Activated CD4-positive, alpha-beta T cell treated with anti-CD3 and anti-CD28 coated beads for 24 hours (primary cell): ENCODE measurements around the gene SKAP2.

Experiments used
- DNase-seq, 2 donors: peaks; one replicate each; pipeline ENCODE4 v3.0.0-alpha.2; 2020; ENCODE audit warnings: low read depth in 2 of 2

SKAP2 gene, protein sequence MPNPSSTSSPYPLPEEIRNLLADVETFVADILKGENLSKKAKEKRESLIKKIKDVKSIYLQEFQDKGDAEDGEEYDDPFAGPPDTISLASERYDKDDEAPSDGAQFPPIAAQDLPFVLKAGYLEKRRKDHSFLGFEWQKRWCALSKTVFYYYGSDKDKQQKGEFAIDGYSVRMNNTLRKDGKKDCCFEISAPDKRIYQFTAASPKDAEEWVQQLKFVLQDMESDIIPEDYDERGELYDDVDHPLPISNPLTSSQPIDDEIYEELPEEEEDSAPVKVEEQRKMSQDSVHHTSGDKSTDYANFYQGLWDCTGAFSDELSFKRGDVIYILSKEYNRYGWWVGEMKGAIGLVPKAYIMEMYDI

DNA sequence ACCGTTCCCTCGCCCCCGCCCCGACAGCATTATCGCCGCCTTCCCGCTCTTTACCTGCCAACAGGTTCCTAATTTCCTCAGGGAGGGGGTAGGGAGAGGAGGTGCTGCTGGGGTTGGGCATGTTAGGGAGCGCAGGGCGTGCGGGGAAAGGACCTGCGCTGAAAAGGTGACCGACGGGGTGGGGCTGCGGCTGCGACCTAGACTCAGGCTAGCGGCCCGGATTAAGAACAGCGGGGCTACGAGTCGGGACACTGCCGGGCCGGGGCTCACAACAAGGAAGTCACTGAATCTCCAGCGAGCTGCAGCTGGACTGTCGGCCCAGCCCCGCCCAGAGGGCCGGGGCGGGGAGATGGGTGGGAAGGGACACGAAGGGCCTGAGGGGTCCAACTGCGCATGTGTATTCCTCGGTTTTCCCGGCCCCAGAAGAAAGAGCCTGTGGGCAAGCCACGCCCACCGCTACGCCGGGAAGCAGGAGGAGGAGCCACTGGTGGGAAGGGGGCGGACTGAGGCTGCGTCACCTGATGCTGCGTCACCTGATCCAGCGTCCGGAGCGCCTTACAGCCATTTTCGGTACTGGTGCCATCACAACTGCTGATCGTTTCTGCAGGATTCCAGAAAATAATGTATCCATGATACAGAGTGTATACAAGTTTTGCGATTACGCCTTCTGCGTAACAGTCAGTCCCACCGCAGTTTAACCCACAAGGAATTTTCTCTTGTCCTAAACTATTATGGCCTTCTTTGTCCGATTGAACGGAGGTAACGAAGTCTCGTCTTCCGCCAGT is at the start of gene SKAP2:
SKAP2 (minus strand) TSS at position 282 of the 785 bp plus-strand sequence; CDS start at position 121, 161 bp downstream.
- peak; percentile 74 to 79 for DNase-seq

DNA sequence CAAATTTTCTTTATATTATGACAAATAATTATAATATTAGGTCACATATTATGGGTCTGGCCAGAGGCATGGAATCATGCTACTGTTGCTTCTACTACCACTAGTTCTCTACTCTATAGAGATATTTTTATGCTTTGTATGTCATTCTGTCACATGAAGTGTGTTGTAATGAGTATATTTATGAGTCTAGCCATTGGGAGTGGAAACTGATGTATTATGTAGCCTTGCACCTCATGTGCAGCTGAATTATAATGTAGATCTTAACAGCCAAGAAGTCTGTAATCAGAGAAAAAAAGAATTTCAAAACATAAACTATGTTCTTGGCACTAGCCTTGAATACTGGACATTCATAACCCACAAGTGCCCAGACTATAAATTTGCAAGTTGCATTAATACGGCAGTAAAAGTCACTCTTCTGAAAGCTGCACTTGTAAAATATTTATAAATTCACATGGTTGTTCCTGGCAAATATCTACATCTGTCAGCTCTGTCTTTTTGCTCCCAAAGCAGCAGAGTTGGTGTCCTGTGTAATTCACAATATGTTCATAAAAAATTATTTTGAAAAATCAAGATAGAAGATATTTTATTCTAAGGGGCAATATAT is 48.6 kb upstream of the SKAP2 start:
- DNase-seq, result no peak

DNA sequence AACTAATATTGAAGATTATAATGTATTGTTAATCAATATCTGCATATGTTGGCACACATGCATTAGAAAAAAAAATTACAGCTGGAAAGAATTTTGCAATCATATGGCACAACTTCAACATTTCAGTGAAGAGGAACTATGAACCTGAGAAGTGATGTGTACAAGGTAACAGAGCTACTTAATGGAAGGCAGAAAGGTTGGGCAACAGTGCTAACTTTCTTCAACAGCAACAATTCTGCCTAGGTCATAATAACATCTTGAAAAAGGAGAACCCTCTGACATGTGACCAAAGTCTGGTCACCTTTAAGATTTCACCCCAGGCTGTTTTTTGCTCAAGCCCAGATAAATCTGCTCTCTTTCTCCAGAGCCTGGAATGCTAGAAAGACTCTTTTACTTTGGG is 47.9 kb upstream of the SKAP2 start:
- DNase-seq, result no peak

DNA sequence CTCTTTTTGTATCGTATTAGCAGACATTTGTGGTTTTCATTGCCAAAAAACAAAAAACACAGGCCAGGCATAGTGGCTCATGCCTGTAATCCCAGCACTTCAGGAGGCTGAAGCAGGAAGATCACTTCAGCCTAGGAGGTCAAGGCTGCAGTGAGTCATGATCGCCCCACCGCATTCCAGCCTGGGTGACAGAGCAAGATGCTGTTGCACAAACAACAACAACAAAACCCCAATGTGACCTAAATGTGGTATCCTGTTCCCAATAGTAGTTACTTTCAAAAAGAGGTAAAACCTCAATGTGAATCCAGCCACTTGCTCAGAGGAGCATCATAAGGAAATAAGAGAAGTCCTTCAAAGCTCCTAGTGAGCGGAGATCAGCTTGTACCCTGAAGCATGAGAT is 45.8 kb upstream of the SKAP2 start:
- no peak for DNase-seq

DNA sequence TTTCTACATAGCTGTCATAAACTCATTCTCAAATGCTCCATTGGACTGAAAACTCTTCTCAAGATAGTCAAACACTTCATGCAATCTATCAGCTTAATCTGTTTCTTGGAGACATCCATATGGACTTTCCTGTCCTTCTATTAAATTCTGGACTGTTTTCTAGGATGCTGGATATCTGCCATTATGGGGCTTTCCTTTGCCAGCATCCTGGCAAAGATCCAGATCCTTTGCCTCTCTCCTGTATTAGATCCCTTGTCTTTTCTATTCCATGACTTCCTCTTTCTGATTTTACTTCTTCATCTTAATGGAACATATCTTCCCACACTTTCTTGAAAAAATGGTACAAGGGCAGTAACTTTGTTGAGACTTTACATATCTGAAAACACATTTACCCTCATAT is 35.9 kb upstream of the SKAP2 start:
- no peak for DNase-seq

DNA sequence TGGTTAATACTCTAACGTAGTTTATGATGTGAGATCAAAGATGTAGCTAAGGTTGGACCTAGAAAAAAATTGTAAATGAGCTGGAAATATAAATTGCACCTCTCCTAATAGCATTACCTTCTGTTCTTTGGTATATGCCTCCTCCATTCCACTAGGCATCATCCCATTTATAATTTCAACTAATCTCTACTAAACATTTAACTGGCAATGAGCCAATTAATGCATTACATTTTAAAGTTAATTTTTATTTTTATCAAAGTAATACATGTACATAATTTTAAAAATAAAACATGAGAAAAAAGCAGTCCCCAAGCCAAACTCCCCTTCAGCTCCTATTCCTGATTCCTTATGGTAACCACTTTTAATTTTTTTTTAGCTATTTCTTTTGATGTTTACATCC is 35.1 kb upstream of the SKAP2 start:
- no peak for DNase-seq

DNA sequence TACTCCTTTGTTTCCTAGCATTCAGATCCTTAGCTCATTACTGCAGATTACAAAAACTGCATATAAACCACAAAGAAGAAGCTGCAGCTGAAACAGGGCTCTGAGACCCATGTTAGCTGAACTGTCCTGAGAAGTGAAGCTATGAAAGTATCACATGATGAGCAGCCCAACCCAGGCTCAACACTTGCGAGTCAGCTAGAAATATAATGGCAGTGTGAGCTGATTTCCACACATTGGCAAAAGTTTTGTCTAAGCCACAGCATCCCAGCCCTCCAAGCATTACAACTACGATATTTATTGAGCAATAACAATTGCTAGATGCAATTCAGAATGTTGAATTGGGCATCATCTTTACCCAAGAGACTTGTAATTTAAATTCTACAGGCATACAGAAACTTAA is 34.5 kb upstream of the SKAP2 start:
- DNase-seq, result no peak

DNA sequence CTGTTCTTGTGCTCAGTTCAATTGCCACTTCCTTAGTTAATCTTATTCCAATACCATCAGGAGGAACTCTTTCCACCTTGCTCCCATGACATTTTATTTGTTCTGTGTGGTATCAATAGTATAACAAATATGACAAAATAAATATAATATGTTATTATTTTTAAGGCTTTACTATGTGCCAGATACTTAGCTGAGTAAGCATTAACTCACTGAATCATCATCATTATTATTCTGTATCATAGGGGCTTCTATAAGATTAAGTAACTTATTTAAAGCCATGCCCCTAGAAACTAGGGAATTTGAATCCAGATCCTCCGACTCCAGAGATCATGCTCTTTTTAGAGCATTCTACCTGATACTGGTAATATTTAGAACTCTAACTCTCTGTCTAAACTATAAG is 33.5 kb upstream of the SKAP2 start:
- DNase-seq, result no peak

DNA sequence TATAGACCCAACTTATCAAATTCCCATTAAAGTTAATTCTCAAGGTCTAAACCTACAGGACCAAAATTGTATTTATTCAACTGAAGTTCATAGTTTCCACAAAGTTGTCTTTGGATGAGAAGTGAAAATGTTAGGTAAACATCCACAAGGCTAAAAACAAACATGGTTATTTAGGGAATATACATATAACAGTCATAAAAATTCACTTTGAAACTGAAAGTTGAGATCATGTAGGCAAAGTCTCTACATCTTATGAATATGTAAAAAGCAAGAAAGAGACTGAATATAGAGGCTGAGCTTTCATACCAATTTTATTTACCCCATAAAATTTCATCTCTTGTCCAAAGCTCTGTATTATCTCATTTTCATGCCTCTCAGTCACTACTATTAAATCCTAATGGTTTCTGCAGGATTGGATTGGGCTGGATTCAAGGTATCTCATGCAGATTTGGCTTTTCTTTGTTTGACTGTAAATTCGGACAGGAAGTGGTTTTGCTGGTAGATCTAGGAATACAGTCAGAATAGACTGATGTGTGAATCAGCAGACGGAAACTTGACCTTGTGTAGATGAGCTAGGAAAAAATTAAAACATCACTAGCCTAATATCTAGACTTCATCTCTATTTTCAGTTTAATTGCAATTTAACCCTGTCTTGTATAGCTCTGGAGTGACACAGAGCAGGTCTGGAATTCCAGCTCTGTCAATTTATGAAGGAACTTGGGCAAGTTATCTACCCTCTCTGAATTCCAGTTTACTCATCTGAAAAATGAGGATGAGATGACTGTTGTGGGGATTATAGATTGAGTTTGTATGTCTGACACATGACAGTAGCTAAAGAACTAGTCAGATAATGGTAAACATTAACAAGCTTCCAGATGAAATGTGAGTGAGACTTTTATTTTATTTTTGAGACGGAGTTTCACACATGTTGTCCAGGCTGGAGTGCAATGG is 27.3 kb upstream of the SKAP2 start:
- no peak for DNase-seq

DNA sequence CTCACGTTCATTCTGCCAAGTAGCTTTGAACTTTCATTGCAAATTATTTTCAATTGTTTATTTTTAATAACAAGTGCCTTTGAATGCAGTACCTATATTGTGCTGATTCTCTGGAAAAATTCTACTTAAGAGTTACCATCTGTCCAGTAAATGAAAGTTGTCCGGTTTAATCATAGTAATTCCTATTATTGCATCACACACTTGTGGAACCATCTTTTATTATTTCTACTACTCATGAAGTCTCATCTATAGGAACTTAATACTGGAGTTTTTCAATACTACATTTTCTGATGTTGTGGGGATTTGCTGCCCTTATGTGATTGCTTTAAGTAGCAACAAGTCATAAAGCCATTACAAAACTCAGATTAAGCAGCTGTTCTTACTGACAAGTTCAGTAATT is 16.5 kb upstream of the SKAP2 start:
- DNase-seq, result no peak

DNA sequence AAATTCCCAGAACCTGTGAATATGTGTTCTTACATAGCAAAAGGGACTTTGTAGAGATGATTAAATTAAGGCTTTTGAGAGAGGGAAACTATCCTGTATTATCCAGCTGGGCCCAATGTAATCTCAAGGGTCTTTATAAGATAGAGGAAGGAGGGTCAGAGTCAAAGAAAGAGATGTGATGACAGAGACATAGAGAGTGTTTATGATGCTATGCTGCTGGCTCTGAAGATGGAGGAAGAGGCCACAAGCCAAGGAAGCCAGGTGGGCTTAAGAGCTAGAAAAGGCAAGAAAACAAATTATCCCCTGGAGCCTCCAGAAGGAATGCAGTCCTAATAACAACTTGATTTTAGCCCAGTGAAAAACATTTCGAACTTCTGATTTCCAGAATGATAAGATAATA is 15.3 kb upstream of the SKAP2 start:
- DNase-seq, result no peak

DNA sequence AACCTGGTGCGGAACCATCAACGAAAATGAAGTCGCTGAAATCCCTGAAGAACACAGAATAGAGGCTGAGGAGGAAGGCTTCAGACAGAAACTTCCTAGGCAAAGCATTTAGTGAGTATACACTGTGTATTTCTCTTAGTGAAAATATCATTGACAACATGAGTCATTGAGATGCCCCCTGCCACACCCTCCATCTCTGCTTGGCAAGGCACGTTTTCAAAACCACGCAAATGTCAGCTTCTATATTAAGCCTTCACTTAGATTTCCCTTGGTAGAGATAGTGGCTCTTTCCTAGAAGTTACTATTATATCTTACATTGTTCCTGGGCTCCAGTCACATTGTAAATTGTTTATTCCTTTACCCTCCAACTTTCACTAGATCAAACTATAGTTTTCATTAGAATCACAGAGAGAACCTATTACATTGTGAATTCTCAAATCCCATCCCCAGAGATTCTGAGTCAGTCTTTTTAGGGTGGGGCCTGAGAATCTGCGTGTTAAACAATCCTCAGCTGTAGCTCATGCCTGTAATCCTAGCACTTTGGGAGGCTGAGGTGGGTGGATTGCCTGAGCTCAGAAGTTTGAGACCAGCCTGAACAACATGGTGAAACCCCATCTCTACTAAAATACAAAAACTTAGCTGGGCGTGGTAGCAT is 4.6 kb upstream of the SKAP2 start:
- no peak for DNase-seq

DNA sequence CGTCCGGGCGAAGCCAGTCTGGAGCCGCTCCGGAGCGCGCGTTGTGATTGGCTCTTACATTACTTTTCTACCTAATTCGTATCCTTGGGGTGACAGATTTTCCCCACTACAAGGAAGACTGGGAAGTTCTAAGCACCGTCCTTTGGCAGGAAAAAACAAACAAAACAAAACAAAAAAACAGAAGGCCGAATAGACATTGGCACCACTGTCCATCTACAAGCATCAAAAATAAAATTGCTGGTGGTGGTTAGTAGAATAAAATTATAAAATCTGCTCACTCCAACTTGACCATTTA is 651 bp upstream of the SKAP2 start:
- peak in 1 of 2 donors; percentile 19 for DNase-seq

DNA sequence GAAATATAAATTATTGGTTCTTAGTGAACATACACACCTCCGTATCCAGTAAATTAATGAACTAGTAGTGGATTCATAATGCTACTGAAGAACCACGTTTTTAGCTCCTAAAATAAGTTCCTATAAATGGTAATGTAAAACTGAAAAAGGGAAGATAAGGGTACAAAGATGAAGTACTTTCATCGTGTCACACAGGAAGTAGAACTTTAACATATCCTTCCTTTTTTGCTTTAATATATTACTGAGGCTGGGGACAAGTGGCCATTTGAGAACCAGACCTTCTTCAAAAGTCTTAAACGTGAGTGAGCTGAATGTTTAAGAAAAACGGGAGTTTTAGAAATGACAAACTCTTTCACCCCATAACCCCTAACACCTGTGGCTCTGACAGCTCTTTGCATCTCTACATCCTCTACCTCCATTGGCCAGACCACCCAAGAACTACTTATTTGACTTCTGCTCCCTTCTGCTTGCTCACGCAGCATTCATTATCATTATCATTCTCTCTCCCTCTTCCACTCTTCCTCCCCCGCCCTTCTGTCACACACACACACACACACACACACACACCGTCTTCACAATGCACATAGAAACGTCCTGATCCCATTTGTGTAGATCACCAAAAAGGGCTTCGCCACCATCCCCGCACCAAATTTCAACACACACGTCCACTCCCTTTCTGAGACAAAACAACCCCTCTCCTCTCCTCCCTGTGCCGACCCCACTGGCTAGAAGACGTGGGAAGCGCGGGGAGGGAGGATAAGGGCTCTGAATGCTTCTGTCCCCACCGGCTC is 677 bp downstream of the SKAP2 start:
- no peak for DNase-seq

DNA sequence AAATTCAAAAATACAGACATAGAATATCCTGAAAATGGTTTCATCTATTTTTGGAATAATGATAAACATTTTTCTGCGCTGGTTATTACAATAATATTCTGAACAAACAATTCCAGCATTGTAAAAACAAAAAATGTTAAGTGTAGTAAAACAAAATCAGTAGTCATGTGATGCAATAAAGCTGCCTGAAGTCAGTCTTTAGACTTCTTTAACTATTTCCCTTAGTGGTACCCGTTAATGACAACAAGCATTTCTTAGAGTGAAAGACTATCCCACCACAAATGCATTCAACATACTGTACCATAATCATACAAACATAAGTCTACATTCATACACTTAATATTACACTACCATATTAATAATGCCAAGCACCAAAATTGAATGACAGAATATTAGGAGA is 1.6 kb downstream of the SKAP2 start:
- DNase-seq, result no peak

DNA sequence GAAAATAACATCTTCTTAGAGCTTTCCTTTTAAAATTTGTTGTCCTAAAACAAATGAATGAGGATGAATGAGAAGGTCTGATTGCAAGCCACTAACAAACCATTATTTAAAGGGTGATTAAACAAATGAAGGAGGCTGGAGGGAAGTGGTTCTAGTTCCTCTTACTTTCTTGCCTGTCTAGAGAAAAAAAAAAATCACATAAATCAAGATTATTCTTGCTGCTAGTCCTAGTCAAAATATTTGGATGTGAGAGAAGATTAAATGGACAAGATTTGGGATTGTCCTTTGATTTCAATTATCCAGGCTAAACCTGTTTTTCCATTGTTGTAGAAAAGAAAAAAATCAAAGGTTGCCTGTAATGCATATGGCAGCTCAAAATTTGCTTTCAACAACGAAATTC is 3.3 kb downstream of the SKAP2 start:
- no peak for DNase-seq

DNA sequence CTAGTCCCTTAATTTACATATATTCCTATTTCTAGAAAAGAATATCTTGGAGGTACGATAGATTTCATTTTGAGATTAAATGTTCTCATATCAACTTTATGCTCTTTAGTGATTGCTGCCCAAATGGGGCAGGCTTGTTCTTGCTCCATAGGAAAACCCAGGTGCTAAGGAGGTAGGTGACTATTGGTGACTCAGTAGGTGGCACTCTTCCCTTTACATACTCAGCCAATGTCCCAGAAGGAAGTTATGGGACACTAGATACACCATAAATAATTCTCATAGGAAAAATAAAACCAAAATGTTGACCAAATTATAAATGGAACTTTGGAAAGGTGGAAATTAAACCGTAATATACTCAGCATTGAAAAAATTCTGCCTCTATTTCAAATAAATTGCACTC is 4.0 kb downstream of the SKAP2 start:
- DNase-seq, result no peak

DNA sequence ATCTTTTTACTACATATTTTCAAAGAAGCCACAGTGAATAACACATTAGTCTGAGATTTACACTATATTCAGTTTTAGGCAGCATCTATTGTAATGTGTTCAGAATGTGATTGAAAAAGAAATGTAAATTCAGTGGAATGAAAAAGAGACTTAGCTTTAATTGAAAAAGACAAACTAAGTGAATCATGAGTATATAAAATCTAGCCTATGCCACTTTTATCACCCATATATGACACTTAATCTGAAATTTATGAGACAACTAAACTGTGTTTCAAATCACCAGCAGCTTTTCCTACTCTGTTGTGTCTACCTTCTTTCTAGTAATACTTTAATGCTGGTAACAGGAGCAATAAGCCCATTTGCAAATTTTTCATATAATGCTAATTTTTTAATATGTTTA is 4.7 kb downstream of the SKAP2 start:
- DNase-seq, result no peak

DNA sequence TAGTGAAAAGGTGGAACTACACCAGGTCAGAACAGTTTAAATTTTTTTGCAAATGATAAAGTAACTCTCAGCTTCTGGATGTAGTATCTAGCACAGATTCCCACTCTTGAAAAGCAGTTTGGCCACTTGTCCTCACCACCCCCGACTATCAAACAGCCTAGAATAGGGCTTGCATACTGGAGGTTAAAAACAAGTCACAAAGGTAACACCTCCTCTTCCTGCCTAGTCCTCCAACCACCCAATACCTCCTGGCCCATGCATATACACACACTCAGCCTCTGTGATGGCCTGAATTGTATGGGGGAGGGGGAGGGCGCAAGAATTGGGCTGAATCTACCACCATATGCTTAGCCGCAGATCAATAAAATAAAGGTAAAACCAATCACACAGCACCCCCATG is 5.7 kb downstream of the SKAP2 start:
- no peak for DNase-seq

DNA sequence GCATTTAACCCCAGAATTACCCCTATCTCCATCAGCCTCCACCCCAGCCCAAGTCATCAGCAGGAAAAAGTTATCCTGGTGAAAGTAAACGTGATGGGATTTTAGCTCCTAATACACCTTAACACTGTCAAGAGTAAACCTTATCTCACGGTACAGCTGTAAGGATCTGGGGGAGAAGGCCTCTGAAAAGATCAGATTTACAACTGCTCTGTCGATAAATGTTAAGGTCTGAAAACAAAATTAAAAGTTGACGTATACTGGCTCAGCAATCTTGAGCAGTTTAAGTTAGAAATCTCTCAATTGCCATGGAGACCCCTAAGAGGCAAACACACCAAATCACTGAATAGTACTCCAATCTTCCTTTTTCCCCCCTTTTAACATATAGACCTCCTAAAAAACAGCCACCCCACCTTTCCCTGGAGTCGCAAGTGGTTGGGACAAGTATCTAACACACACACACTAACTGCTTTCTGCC is 6.1 kb downstream of the SKAP2 start:
- DNase-seq, result no peak
